Lung (tissue), 12 donors: ENCODE data around the gene IFT81. TPM values are rescaled to one million over a fixed set of nuclear protein-coding genes. Genes with fewer than 3 reads are reported as not detected.

Experiments
- ATAC-seq: fragments of 200-7000 bp; cut with Tn5 transposase; one replicate; pipeline ENCODE4 v1.9.1; 2020; ENCODE audit warnings: moderate number of reproducible peaks; ENCODE audit not compliant: insufficient read depth, low FRiP score
- DNase-seq, 3 donors: peaks; one replicate each; pipeline ENCODE4 v3.0.0-alpha.2; 2013 to 2017
- H3K27ac ChIP-seq, 2 donors: one replicate each; pipeline ENCODE4 v1.5.1; 2013; ENCODE audit warnings: mild to moderate bottlenecking in 2 of 2, moderate library complexity in 2 of 2, control low read depth in 1 of 2, inconsistent platforms in 1 of 2, low read depth in 1 of 2, low read length in 1 of 2
- H3K27me3 ChIP-seq, 3 donors: one replicate each; pipeline ENCODE4 v1.5.1; 2013; ENCODE audit warnings: low read length in 2 of 3; ENCODE audit not compliant: control insufficient read depth in 3 of 3, insufficient read depth in 3 of 3
- H3K36me3 ChIP-seq, 4 donors: one replicate each; pipeline ENCODE4 v1.5.1; 2013; ENCODE audit warnings: low read length in 4 of 4, mild to moderate bottlenecking in 1 of 4, moderate library complexity in 1 of 4; ENCODE audit not compliant: control insufficient read depth in 4 of 4, insufficient read depth in 4 of 4
- H3K4me1 ChIP-seq, 5 donors: one replicate each; pipeline ENCODE4 v1.5.1; 2013; ENCODE audit warnings: low read length in 5 of 5, mild to moderate bottlenecking in 2 of 5, moderate library complexity in 1 of 5; ENCODE audit not compliant: control insufficient read depth in 5 of 5, insufficient read depth in 5 of 5
- H3K4me3 ChIP-seq: one replicate; pipeline ENCODE4 v1.5.1; 2013; ENCODE audit warnings: mild to moderate bottlenecking, control low read depth, moderate library complexity
- H3K9ac ChIP-seq, 2 donors: one replicate each; pipeline ENCODE4 v1.5.1; 2013; ENCODE audit warnings: low read length in 2 of 2, control low read depth in 1 of 2; ENCODE audit not compliant: insufficient read depth in 1 of 2
- H3K9me3 ChIP-seq, 4 donors: one replicate each; pipeline ENCODE4 v1.5.1; 2013; ENCODE audit warnings: low read length in 3 of 4, mild to moderate bottlenecking in 1 of 4, moderate library complexity in 1 of 4; ENCODE audit not compliant: control insufficient read depth in 4 of 4, insufficient read depth in 3 of 4
- CTCF ChIP-seq: IDR thresholded peaks from 2 replicates; pipeline ENCODE4 v1.5.1; 2012; ENCODE audit warnings: mild to moderate bottlenecking; ENCODE audit errors: control extremely low read depth, extremely low read depth
- WGBS, 2 donors: extraction: QIAGEN DNeasy Blood & Tissue Kit; methylation state at CpG; one replicate each; pipeline ENCODE4 v1.1.7; 2013; 5-methylcytosine and 5-hydroxymethylcytosine counted together
- polyA plus RNA-seq, 2 donors: library from polyadenylated mRNA; stranded (reverse); fragments of 200-250 nt; gene quantifications; one replicate each; pipeline ENCODE4 v1.2.1, GENCODE V29; 2013
- total RNA-seq, 2 donors: library from RNA; depleted of rRNA in 1 of 2; stranded (reverse); fragments of >200 nt in 1 of 2; gene quantifications; one replicate each; pipeline ENCODE4 v1.2.1, GENCODE V29; 2014 to 2021
- donor health status: control.
- donor health status: control.
- donor health status: Bipolar disorder and iron deficiency.
- donor health status: healthy.
- donor health status: DM: yes; HTN: yes; CAD: no.

IFT81 gene
- total and polyA plus RNA-seq, 4 donors: 5.4 to 43.1 (median 10.8) TPM

GRCh38 chr12:110197003-110197402, 72.8 kb downstream of the IFT81 start:
- 94 to 97% methylated on average over 2 of the region's 2 CpGs for WGBS, 2 donors
- no peak for TF ChIP-seq CTCF
- Histone ChIP-seq H3K4me3 (no peak overlapping the region), H3K27ac (no peak overlapping the region), H3K4me1 (peaks cover 0 to 4% (median 0%) of the 10 kb centered on the region in 5 donors), H3K9ac (no peak overlapping the region), H3K36me3 (peaks cover 0 to 22% (median 7%) of the 10 kb centered on the region in 4 donors), H3K9me3 (no peaks in the 10 kb centered on the region), H3K27me3 (no peaks in the 10 kb centered on the region)
- DNase-seq (no peak), ATAC-seq (no peak)

GRCh38 chr12:110198386-110198785, 74.2 kb downstream of the IFT81 start:
- H3K27ac ChIP-seq: no peak overlapping the region
- H3K9ac ChIP-seq: no peak overlapping the region
- no peak overlapping the region for H3K4me3 ChIP-seq
- peaks cover 0 to 21% (median 6%) of the 10 kb centered on the region in 4 donors for H3K36me3 ChIP-seq
- no peaks in the 10 kb centered on the region for H3K9me3 ChIP-seq
- DNase-seq (no peak), ATAC-seq (no peak)
- H3K4me1 ChIP-seq: peaks cover 0 to 4% (median 0%) of the 10 kb centered on the region in 5 donors
- 96 to 97% methylated on average over 1 of the region's 1 CpG for WGBS, 2 donors
- no peak for TF ChIP-seq CTCF
- H3K27me3 ChIP-seq: no peaks in the 10 kb centered on the region

- Histone ChIP-seq H3K27me3 (no peaks in the 10 kb centered on the region), H3K4me3 (no peak overlapping the region), H3K27ac (no peak overlapping the region), H3K9ac (no peak overlapping the region), H3K4me1 (peaks cover 0 to 4% (median 0%) of the 10 kb centered on the region in 5 donors), H3K36me3 (peaks cover 0 to 33% (median 12%) of the 10 kb centered on the region in 4 donors), H3K9me3 (no peaks in the 10 kb centered on the region)
- 40 to 43% methylated on average over 6 of the region's 6 CpGs for WGBS, 2 donors
- no peak for TF ChIP-seq CTCF
- ATAC-seq: no peak
- DNase-seq: peak in 2 of 3 donors; percentile 34 to 46
Measured at GRCh38 chr12:110199339-110200123, 75.4 kb downstream of the IFT81 start.
